Karpas-422 (cell line): ENCODE data around the gene COL25A1. TPM values are rescaled to one million over a fixed set of nuclear protein-coding genes. Genes with fewer than 3 reads are reported as not detected.
"Not testable (repeated sequence)": the region's sequence is repeated elsewhere in the genome, so short reads cannot be mapped to it uniquely, and the experiment has no call there.

Experiments
- DNase-seq: peaks from one replicate; pipeline ENCODE4 v3.0.0-alpha.2; 2015
- H2AFZ ChIP-seq: fragments of 200-600 bp; sonication (generic); 2 replicates; pipeline ENCODE4 v1.6.1; 2014; ENCODE audit warnings: antibody characterized with exemption, low read length, mixed read lengths
- H3K27ac ChIP-seq: fragments of 200-600 bp; sonication (generic); 2 replicates; pipeline ENCODE4 v1.5.1; 2014; ENCODE audit warnings: mild to moderate bottlenecking, low read length, moderate library complexity
- H3K27me3 ChIP-seq: fragments of 200-600 bp; sonication (generic); 2 replicates; pipeline ENCODE4 v1.6.1; 2014; ENCODE audit warnings: low read length, mixed read lengths
- H3K36me3 ChIP-seq: fragments of 200-600 bp; sonication (generic); 2 replicates; pipeline ENCODE4 v1.6.1; 2014; ENCODE audit warnings: low read length, mixed read lengths; ENCODE audit not compliant: insufficient read depth
- H3K4me1 ChIP-seq: fragments of 200-600 bp; sonication (generic); 2 replicates; pipeline ENCODE4 v1.6.1; 2014; ENCODE audit warnings: mild to moderate bottlenecking, low read length, mixed read lengths
- H3K4me2 ChIP-seq: fragments of 200-600 bp; sonication (generic); 2 replicates; pipeline ENCODE4 v1.6.1; 2014; ENCODE audit warnings: low read length, low read depth, mild to moderate bottlenecking; ENCODE audit not compliant: poor library complexity, severe bottlenecking
- H3K4me3 ChIP-seq: fragments of 200-600 bp; sonication (generic); 2 replicates; pipeline ENCODE4 v1.5.1; 2014; ENCODE audit warnings: mild to moderate bottlenecking, antibody characterized with exemption, low read length, mixed read lengths
- H3K79me2 ChIP-seq: fragments of 200-600 bp; sonication (generic); 2 replicates; pipeline ENCODE4 v1.6.1; 2014; ENCODE audit warnings: mild to moderate bottlenecking, low read length, mixed read lengths
- H3K9ac ChIP-seq: fragments of 200-600 bp; sonication (generic); 2 replicates; pipeline ENCODE4 v1.6.0; 2014; ENCODE audit warnings: low read length
- H3K9me2 ChIP-seq: fragments of 200-600 bp; sonication (generic), shearing (Covaris generic); replicated peaks from 2 replicates; pipeline ENCODE4 v1.6.0; 2014; ENCODE audit warnings: mild to moderate bottlenecking, low read length, moderate library complexity; ENCODE audit not compliant: insufficient read depth
- H3K9me3 ChIP-seq: fragments of 300-700, 200-600 bp; sonication (generic); 2 replicates; pipeline ENCODE4 v1.6.1; 2014; ENCODE audit warnings: low read length, mixed read lengths
- H4K20me1 ChIP-seq: fragments of 200-600 bp; sonication (generic); 2 replicates; pipeline ENCODE4 v1.6.1; 2014; ENCODE audit warnings: mild to moderate bottlenecking, antibody characterized with exemption, low read length, low read depth; ENCODE audit not compliant: insufficient read depth
- total RNA-seq: library from RNA; depleted of rRNA; stranded (reverse); fragments of >200 nt; shearing (Covaris generic); gene quantifications from 2 replicates; pipeline ENCODE4 v1.2.3, GENCODE V29; 2014; ENCODE audit warnings: low replicate concordance

COL25A1 gene
- total RNA-seq, 1 experiment from 2014 or later, result not detected

- H3K27ac ChIP-seq, H3K36me3 ChIP-seq, H3K9me2 ChIP-seq, H3K9me3 ChIP-seq, H3K4me3 ChIP-seq, H3K4me1 ChIP-seq, H3K79me2 ChIP-seq, H4K20me1 ChIP-seq, H2AFZ ChIP-seq, DNase-seq, H3K4me2 ChIP-seq, H3K27me3 ChIP-seq, H3K9ac ChIP-seq: not testable (repeated sequence)
These were observed 164.3 kb downstream of the COL25A1 start for GRCh38 chr4:109138125-109138524.

GRCh38 chr4:109134921-109135320 lies 167.5 kb downstream of the COL25A1 start:
- Histone ChIP-seq H2AFZ (no peak overlapping the region), H3K79me2 (no peaks in the 10 kb centered on the region), H3K4me2 (no peak overlapping the region)

GRCh38 chr4:109134268-109134667 lies 168.2 kb downstream of the COL25A1 start:
- H3K4me3 ChIP-seq, result no peak overlapping the region
- H3K4me2 ChIP-seq, result no peak overlapping the region
- H3K4me1 ChIP-seq, result no peaks in the 10 kb centered on the region
- no peaks in the 10 kb centered on the region for H3K9me3 ChIP-seq
- H4K20me1 ChIP-seq, result no peaks in the 10 kb centered on the region
- no peak overlapping the region for H3K27ac ChIP-seq
- no peaks in the 10 kb centered on the region for H3K27me3 ChIP-seq
- no peak overlapping the region for H2AFZ ChIP-seq
- no peaks in the 10 kb centered on the region for H3K79me2 ChIP-seq
- no peak overlapping the region for H3K9ac ChIP-seq
- H3K36me3 ChIP-seq, result no peaks in the 10 kb centered on the region
- H3K9me2 ChIP-seq, result no peaks in the 10 kb centered on the region
- DNase-seq, result no peak

More at GRCh38 chr4:109134921-109135320, 167.5 kb downstream of the COL25A1 start:
- no peaks in the 10 kb centered on the region for H4K20me1 ChIP-seq
- H3K9ac ChIP-seq, result no peak overlapping the region
- H3K27me3 ChIP-seq, result no peaks in the 10 kb centered on the region
- no peak overlapping the region for H3K4me3 ChIP-seq
- H3K9me3 ChIP-seq, result no peaks in the 10 kb centered on the region
- H3K36me3 ChIP-seq, result no peaks in the 10 kb centered on the region
- H3K4me1 ChIP-seq, result no peaks in the 10 kb centered on the region
- H3K27ac ChIP-seq, result no peak overlapping the region
- H3K9me2 ChIP-seq, result no peaks in the 10 kb centered on the region
- DNase-seq, result no peak

GRCh38 chr4:109131559-109131958 lies 170.9 kb downstream of the COL25A1 start:
- DNase-seq, result no peak
- Histone ChIP-seq H3K9me3 (no peaks in the 10 kb centered on the region), H3K9me2 (no peaks in the 10 kb centered on the region), H3K4me1 (no peaks in the 10 kb centered on the region), H3K4me2 (no peak overlapping the region), H3K27ac (no peak overlapping the region), H3K4me3 (no peak overlapping the region), H4K20me1 (no peaks in the 10 kb centered on the region), H3K9ac (no peak overlapping the region), H3K36me3 (no peaks in the 10 kb centered on the region), H3K27me3 (no peaks in the 10 kb centered on the region), H3K79me2 (no peaks in the 10 kb centered on the region), H2AFZ (no peak overlapping the region)

GRCh38 chr4:109128589-109128988 lies 173.9 kb downstream of the COL25A1 start:
- no peak overlapping the region for H2AFZ ChIP-seq
- H3K27me3 ChIP-seq, result no peaks in the 10 kb centered on the region
- H3K4me1 ChIP-seq, result no peaks in the 10 kb centered on the region

GRCh38 chr4:109127866-109128265 lies 174.6 kb downstream of the COL25A1 start:
- Histone ChIP-seq H2AFZ (no peak overlapping the region), H3K4me2 (no peak overlapping the region), H3K4me1 (no peaks in the 10 kb centered on the region), H3K9me3 (no peaks in the 10 kb centered on the region), H3K9me2 (no peaks in the 10 kb centered on the region), H3K9ac (no peak overlapping the region), H3K36me3 (no peaks in the 10 kb centered on the region), H3K79me2 (no peaks in the 10 kb centered on the region), H3K27me3 (no peaks in the 10 kb centered on the region), H4K20me1 (no peaks in the 10 kb centered on the region), H3K4me3 (no peak overlapping the region), H3K27ac (no peak overlapping the region)
- DNase-seq, result no peak

More at GRCh38 chr4:109128589-109128988, 173.9 kb downstream of the COL25A1 start:
- Histone ChIP-seq H3K9me3 (no peaks in the 10 kb centered on the region), H3K4me2 (no peak overlapping the region), H3K27ac (no peak overlapping the region), H3K79me2 (no peaks in the 10 kb centered on the region), H3K9me2 (no peaks in the 10 kb centered on the region), H3K4me3 (no peak overlapping the region), H4K20me1 (no peaks in the 10 kb centered on the region), H3K9ac (no peak overlapping the region), H3K36me3 (no peaks in the 10 kb centered on the region)
- DNase-seq, result no peak

- Histone ChIP-seq H3K79me2 (no peaks in the 10 kb centered on the region), H3K9me2 (no peaks in the 10 kb centered on the region), H3K9me3 (no peaks in the 10 kb centered on the region), H3K27me3 (no peaks in the 10 kb centered on the region), H3K4me1 (no peaks in the 10 kb centered on the region), H3K27ac (no peak overlapping the region), H3K36me3 (no peaks in the 10 kb centered on the region), H3K4me3 (no peak overlapping the region), H3K9ac (no peak overlapping the region), H2AFZ (no peak overlapping the region), H3K4me2 (no peak overlapping the region), H4K20me1 (no peaks in the 10 kb centered on the region)
- no peak for DNase-seq
These were observed 175.6 kb downstream of the COL25A1 start for GRCh38 chr4:109126856-109127255.

GRCh38 chr4:109125084-109125483 lies 177.4 kb downstream of the COL25A1 start:
- H3K9me3 ChIP-seq, result no peaks in the 10 kb centered on the region
- no peak overlapping the region for H2AFZ ChIP-seq
- H3K4me2 ChIP-seq, result no peak overlapping the region
- H3K27me3 ChIP-seq, result no peaks in the 10 kb centered on the region
- H3K79me2 ChIP-seq, result no peaks in the 10 kb centered on the region
- H3K4me3 ChIP-seq, result no peak overlapping the region
- no peaks in the 10 kb centered on the region for H3K36me3 ChIP-seq
- DNase-seq, result no peak
- no peaks in the 10 kb centered on the region for H3K4me1 ChIP-seq
- no peaks in the 10 kb centered on the region for H3K9me2 ChIP-seq
- no peaks in the 10 kb centered on the region for H4K20me1 ChIP-seq
- no peak overlapping the region for H3K9ac ChIP-seq
- no peak overlapping the region for H3K27ac ChIP-seq

- no peak for DNase-seq
- Histone ChIP-seq H3K4me2 (no peak overlapping the region), H2AFZ (no peak overlapping the region), H3K27me3 (no peaks in the 10 kb centered on the region), H4K20me1 (no peaks in the 10 kb centered on the region), H3K9ac (no peak overlapping the region), H3K9me2 (no peaks in the 10 kb centered on the region), H3K36me3 (no peaks in the 10 kb centered on the region), H3K4me3 (no peak overlapping the region), H3K9me3 (no peaks in the 10 kb centered on the region), H3K4me1 (no peaks in the 10 kb centered on the region), H3K27ac (no peak overlapping the region), H3K79me2 (no peaks in the 10 kb centered on the region)
These were observed 178.5 kb downstream of the COL25A1 start for GRCh38 chr4:109123951-109124350.
